Stimulated activated CD4-positive, alpha-beta T cell treated with anti-CD3 and anti-CD28 coated beads, Interleukin-1b, Interleukin-23, amount 100 ng/mL, for 48 hours (primary cell): Measurements from ENCODE around the gene BZW1.
A peak's percentile ranks its signal among the peaks of the same experiment; 100 is the strongest.

Experiments
- DNase-seq: peaks from one replicate; pipeline ENCODE4 v3.0.0-alpha.2; 2020

The BZW1 gene

DNA sequence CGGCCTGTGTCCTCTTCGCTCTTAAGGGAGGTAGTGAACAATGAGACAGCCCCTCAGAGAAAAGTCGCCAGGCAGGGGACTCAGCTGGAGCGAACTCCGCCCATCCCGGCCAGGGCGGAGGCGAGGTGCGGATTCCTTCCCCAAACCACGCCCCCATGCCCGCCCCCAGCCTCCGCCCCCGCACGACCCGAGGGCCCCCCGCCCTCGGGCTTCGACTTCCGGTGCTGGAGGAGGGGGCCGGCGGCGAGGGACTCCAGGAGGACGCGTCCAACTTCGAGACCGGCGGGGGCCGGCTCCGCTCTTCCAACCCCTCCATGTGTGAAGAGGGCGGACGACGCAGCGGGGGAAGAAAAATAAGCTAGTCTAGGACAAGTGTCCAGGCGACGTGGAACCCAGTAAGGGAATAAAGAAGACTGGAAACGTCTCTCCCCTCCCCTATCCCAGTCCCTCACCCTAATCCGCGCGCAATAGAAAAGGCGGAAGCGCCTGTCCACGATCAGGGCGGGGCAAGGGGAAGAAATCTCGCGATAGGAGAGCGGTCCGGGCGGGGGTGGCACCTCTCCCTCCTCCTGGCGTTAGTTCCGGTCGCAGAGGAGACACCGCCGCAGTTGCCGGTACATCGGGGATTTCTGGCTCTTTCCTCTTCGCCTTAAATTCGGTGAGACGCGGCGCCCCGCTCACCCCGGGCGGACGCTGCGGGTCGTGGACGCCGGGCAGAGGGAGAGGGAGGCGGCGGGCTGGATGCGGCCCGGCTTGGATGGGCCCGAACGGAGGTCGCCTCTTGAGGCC lies at the start of gene BZW1:
Gene BZW1 (plus strand): TSS at position 578 of the 789 bp plus-strand sequence. CDS start 1,308 bp downstream, outside the sequence.
- peak; percentile 97 for DNase-seq

DNA sequence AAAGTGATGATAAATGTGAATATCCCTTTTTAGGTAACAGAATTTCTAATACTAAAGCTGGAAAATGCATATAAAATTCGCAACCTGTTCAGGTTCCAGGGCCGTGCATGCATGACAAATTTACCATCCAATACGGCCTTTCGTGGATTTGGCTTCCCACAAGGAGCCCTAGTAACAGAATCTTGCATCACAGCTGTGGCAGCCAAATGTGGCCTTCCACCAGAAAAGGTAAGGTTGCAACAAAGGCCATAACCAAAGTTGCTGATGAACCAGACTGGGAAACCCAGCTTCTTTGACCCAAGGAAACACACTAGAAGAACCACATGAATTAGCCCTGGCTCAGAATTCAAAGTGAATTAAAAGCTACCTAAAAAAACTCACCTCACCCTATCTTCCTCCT lies 49.6 kb upstream of the BZW1 start:
- DNase-seq, result no peak

DNA sequence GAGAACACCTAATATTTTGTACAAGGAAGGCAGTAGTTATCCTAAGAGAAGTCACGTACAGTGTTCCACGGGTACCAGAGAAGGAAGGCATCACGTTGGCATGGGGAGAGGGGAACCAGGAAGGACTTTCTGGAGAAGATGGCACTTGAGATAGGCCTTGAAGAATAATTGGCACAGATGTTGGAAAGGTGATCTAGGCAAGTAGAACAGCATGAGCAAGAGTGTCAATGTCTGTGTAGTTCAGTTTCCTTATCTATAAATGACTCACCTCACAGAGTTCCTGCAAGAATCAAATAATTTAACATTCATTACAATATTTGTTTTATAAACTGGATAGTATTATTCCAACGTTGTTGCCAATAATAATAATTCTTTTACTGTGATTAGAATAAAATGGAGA lies 48.3 kb upstream of the BZW1 start:
- no peak for DNase-seq

DNA sequence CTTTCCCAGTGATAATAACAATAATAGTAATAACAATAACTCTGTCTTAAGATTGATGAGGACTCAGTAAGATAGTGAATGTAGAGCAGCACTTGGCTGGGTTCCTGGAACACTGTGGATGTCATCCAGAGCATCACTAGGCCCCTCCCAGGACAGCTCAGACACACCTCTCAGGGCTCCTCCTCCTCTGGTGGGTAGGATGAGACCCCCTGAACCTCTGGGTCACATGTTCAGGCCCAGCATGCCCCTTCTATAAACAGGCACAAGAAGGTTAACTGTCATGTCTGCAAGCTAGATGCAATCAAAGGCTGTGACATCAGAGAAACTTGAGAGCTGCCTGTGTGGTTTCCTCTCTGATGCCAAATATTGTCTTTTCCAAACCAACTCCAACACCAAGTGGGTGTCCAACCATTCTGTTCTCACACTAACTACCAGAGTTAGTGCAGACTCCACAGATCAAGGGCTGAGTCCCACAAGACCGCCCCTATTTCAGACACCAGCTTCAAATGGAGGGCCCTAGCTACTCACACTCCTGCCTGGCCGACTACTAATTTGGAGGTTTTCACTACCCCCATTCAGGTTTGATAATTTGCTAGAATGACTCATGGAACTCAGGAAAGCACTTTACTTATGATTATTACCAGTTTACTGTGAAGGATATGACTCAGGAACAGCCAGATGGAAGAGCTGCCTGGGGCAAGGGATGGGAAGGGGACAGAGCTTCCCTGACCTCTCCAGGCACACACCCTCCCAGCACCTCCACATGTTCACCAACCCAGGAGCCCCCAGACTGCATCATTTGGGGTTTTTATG lies 46.4 kb upstream of the BZW1 start:
- DNase-seq, result peak; percentile 73

DNA sequence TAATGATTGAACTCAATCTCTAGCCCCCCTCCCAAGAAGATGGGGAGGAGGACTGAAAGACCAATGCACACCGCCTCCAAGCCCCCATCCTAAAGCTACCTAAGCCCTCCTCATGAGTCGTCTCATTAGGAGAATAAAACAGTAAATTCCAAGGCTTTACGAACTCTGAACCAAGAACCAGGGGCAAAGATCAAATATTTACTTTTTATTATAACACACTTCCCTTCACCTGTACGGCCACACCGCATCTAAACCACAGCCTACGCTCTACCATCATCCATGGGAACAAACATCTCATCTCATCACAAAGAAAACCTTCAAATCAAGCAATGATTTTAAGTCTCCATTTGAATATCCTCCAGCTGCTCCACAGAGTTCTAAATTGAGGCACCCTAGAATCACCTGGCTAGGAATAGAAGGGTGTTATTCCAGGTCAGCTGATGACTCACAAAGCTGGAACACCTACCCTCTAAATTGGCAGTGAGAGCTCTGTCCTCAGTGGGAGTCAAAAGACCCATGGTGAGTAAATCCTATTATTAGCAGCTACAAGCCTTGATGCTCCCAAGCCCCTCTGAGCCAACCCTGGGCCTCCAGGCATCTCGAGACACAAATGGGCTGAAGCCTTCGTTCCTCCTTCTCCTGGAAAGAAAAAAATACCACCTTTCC lies 45.6 kb upstream of the BZW1 start:
- DNase-seq, result no peak

DNA sequence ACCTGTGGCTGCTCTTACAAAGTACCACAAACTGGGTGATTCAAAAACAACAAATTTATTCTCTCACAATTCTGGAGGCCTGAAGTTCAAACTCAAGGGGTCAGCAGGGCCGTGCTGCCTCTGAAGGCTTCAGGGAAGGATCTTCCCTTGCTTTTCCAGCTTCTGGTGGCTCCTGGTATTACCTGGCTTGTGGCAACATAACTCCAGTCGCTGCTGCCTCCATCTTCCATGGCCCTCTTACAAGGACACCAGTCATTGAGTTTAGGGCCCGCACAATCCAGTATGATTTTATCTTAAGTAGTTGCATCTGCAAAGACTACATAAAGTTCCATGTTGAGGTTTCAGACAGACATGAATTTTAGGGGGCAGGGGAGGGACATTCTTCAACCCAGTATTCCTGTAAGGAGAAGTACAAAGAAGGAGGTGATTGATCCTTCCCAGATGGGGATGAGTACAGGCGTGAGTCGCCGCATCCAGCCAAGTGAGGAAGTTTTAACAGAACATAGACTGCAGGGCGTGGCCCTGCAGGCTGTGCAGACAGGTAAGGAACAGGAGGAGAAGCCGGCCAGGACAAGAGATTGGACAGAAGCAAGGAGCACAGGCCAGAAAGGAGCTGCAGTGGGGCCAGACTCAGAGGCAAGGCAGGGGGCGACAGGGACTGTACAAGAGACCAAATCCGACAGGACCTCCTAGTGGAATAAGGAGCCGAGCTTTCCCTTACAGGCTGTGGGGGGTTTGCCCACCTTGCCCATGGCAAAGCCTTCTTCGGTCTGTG lies 44.4 kb upstream of the BZW1 start:
- no peak for DNase-seq

DNA sequence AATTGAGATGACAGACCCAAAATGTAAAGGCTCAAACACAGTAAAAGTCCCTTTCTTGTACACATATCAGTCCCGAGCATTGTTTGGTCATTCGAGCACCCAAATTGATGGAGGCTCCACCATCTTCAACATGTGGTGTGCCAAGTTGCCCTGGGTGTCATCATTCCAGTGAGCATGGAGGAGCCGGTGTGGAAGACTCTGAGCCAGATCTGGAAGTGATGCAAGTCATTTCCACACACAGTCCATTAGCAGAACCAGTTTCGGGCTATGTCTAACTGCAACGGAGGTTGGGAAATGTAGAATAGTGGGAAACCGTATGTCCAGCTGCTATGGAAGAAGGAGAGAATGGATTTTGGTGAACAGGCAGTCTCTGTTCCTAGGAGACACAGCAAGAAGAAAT lies 40.9 kb upstream of the BZW1 start:
- no peak for DNase-seq

DNA sequence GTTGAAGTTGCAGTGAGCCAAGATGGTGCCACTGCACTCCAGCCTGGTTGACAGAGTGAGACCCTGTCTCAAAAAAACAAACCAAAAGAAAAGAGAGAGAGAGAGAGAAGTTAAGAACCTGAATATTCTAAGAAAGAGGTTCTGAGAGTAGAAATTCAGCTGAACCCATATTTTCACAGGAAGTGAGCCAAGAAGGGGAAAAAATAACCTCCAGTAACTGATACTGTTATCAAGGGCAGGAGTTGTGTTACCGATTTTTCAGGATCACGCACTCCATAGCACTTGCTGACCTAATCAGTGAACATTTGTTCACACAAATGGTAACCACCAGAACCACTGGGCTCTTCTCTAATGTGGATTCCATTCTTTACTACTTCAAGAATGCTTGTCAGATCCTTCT lies 39.1 kb upstream of the BZW1 start:
- DNase-seq, result no peak

DNA sequence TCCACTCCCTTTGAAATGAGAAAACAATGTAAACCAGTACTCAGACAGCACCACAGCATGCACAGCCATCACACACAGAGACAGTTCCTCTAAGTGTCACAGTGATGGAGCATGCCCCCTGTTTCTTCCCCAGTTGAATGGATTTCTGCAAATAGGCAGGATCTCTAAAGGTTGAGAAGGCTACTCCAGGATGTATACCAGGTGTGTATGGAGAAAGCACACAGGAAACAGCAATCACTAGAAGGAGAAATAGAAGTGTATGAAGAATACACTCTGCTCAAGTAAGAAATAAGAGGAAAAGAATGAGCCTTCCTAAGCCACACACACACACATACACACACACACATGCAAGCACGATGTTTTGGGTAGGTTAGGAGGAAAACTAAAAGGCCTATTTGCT lies 38.6 kb upstream of the BZW1 start:
- no peak for DNase-seq

DNA sequence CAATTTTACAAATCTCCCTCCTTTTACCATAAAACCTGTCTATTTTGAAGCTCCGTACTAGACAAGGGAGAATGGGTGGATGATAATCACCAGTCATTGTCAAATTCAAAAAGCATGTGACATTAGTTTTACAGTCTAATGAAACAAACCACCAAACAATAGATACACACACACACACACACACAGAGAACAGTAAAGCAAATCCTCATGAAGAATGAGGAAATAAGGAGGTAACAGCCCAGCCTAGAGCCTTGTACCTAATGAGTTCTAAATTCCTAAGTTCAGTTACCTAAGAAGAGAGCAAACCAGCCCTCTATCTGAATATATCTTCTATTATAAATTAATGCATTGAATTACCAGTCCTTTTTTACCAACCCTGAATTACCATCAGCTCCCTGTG lies 36.8 kb upstream of the BZW1 start:
- no peak for DNase-seq

DNA sequence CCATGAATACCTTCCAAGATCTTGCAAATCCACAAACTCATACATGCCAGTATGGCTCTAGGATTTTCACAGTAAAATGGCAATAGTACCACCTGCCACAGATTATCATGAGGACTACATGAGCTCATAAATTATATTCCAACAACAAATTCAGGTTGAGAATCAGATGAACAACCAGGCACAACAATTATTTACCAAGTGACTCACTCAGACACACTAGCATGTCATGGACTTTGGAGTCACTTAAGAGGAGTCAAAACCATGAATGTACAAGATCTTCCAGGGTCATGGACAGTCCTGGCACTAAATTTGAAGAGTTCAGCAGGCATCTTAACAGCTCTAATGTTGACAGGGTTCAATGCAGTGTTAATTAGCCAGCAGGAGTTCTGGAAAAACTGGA lies 34.4 kb upstream of the BZW1 start:
- DNase-seq, result no peak

DNA sequence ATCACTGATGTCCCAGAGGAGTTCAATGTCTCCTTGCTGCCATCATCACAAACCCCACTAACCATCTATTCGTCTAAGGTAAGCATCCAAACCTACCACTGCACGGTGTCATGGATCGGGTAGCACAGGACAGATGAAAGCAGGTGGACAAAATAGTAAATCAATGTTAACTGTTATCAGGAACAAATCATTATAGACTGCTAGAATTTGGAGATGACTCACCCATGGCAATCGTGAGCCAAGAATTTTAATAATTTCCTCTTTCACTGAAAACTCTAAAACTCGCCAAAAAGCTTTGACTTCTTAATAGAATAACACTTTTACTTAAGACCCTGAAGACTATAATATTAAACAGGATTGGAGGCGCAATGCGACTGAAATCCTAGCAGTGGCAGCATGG lies 33.7 kb upstream of the BZW1 start:
- no peak for DNase-seq

DNA sequence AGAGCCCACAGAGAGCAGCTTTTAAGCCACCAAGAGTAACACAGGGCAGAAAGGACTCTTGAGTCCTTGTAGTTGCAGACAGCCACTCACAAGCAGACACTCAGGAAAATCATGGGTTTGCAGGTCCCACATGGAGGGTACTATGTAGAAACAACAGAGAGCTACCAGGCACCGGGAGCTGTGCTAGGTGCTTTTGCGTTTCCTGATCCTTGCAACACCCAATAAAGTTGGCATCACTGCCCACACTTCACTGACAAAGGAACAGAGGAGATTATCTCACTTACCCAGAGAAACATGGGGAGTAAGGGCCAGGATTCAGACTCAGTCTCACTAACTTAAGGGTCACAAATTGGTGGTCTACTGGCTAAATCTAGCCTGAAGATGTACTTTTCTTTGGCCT lies 32.5 kb upstream of the BZW1 start:
- no peak for DNase-seq

DNA sequence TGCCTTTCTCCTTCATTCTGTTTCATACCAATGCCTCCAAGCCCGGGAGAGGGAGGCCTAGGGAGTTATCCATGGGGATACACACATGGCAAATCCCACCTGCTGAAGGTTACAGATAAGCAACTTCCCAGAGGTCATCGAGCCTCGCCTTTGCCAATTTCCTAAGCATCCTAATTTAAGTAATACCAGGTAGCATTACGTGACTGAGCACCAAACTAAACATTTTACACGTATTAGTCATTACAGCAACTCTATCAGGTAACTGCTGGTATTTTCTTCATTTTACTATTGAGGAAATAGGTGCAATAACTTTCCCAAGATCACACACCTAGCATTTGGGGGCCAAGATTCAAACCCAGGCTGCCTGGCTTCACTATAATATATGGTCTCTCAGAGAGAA lies 30.1 kb upstream of the BZW1 start:
- DNase-seq, result no peak

DNA sequence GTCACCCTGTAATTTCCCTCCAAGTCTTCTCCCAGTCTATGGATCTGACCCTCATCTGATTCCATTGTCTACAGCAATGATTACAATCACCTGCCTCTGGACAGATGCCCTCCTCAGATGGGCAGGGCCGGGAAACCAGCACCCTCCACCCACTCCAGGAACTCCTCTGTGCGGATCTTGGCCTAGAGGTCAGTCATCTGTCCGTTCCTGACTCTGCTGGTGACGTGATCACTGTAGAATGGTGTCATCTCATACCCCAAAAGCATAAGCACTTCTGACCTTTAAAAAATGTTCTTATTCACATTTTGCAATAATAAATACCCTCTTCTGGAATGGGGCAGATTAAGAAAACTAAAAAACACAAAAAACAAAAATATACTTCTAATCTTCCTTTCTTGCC lies 29.5 kb upstream of the BZW1 start:
- DNase-seq, result no peak

DNA sequence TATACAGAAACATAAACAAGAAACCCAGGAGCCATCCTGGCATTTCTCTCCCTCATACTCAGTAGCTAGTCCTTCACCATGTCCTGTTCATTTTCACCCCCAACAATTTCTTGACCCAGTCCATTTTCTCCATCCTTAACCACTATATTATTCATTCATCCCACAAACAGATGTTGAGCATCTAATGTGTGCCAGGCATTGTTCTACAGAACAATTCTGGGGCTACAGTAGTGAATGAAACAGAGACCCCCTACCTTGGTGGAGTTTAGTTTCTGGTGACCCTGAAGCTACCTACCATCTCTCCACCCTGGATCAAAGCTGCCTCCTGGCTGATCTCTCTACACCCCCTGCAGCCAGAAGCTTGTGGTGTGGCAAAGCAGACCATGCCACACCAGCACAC lies 27.5 kb upstream of the BZW1 start:
- DNase-seq, result no peak

DNA sequence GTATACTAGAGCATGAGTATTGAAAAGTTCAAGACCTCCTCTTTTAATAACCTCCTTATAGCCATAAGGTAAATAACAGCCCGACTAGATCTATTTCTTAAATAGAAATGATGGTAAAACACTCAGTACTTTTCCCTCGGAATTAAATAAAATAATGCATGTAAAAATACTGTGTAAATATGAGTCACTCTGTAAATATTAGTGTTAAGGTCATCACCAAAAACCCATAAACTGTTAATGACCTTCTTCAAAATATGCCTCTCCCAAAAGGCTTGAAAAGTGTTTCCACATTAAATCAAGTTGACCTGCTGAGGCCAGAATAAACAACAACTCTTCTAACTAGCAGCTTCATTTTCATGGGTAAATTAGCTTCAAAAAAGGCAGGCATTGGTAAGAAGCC lies 25.3 kb upstream of the BZW1 start:
- DNase-seq, result no peak

DNA sequence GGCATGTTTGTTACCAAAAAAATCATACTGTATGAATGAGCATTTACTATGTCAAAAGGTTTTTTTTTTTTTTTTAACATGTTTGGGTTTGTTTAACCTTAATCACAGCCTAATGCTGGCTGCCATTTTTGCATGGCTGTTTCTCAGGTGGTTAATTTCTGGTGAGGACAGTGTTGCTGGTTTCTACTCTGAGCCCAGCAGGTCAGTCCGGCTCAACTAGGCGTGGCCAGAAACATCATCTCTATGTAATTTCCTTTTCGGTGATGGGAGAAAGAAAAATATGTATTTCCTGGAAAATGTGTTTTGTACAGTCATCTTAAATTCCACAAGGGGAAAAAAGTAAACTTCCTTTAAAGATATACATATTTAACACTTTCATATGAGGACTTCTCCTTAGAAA lies 24.9 kb upstream of the BZW1 start:
- no peak for DNase-seq

DNA sequence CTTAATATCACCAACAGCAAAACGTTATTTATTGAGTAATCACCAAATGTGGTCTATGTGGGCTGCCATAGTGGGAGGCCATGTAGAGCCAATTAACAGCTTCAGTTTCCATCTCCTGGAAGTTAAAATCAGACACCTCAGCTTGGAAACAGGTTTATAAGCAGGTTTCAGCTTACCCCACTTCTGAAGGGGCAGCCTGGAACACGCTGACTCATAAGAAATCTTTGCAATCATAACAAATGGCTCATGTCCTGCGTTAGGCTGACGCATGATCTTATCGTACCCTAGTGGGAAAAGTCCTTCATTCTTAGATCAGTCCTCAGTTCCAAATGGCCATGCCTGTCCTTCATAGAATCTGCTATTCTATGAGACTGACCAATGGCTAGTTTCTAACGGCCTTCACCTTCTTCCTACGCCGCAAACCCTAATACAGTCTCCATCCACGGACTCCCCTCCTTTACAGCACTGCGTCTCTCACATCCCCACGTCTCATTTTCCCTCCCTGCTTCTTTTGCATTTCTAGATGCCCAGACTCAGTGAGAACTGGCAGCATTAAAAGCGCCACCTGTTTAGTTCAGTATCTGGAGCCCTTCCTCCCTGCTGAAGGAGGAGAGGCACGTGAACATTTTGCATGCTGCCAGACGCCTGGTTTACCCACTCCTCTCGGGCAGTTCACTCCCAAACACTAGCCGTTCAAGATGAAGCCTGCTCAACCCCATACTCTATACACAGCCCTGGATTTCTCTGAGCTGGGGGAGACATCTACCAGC lies 24.2 kb upstream of the BZW1 start:
- peak; percentile 28 for DNase-seq

DNA sequence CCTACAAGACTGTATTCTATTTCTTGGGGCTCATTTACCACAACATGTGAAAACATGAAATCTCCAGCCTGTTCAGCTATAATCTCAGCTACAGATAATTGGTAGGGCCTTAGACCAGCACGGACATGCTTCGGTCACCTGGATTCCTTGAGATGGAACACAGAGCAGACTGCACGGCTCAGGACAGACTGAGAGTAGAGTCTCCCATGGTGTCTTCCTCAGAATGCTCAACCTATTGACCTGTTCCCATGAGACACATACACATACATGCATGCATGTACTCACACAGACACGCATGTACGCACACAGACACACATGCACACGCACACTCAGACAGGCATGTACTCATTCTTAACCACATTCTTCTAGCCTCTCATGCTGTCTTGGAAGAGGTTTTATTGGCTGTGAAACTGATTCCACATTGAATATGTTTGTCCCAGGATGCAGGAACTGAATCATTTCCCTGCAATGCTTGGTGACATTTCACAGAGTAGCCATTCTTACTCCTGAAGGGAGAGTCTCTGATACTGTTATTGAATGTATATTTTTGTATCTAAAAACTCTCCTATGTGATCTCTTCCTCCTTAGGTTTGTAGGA lies 23.5 kb upstream of the BZW1 start:
- DNase-seq, result no peak

DNA sequence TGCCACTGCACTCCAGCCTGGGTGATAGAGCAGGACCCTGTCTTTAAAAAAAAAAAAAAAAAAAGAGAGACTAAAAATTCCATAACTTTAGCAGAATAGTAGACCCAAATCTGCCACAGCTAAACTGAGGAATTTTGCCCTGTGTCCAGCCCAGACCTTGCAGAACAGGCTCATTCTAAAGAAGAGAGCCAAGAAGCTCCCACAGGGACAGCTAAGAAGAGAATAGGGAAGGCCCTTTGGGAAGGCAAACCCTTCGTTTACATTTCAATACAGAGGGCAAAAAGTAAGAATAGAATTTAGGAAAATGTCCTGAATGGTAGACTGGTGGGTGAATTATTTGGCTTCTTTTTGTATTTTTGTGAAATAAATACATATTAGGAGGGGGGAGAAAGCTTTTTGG lies 21.5 kb upstream of the BZW1 start:
- DNase-seq, result no peak

DNA sequence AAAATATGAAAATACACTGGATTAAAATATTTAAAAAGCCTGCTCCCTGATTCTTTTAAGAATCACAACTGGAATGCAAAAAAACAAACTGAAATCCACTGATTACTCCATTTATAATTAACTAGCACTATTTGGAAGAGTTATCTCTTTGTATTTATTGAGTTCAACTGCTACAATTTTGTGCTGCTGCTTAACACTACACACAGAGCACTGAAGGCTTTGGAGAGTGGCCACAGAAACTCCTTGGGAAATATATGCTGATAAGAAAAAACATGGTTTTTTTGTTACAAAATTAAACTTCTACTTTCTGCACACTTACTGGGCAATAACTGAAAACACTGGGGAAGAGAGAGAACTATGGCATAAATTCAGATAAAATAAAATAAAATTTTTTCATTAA lies 19.8 kb upstream of the BZW1 start:
- DNase-seq, result no peak
